NCI-H345 treated with DMSO at 0.1 percent for 48 hours (cell line): ENCODE measurements around the gene NUP214.
"Not testable (repeated sequence)": the region's sequence is repeated elsewhere in the genome, so short reads cannot be mapped to it uniquely, and the experiment has no call there.

ENCODE experiments used
- DNase-seq: peaks from one replicate; lab custom pipeline; 2025; ENCODE audit not compliant: unreplicated experiment; lab: John Stamatoyannopoulos, UW

NUP214 gene

GRCh38 chr9:131228988-131229387, 103.6 kb downstream of the NUP214 start:
- no peak for DNase-seq

GRCh38 chr9:131233556-131233955, 108.2 kb downstream of the NUP214 start:
- no peak for DNase-seq

GRCh38 chr9:131233995-131234394, 108.6 kb downstream of the NUP214 start:
- no peak for DNase-seq

- no peak for DNase-seq
Observed at GRCh38 chr9:131234799-131235479, 109.6 kb downstream of the NUP214 start.

- DNase-seq: no peak
Observed at GRCh38 chr9:131235480-131235851, 110.1 kb downstream of the NUP214 start.

- DNase-seq: no peak
Observed at GRCh38 chr9:131236161-131236560, 110.8 kb downstream of the NUP214 start.

GRCh38 chr9:131236761-131237160, 111.4 kb downstream of the NUP214 start:
- no peak for DNase-seq

GRCh38 chr9:131237291-131237690, 111.9 kb downstream of the NUP214 start:
- DNase-seq: no peak

GRCh38 chr9:131237931-131238401, 112.6 kb downstream of the NUP214 start:
- DNase-seq: no peak

- no peak for DNase-seq
Observed at GRCh38 chr9:131238402-131239021, 113.1 kb downstream of the NUP214 start.

GRCh38 chr9:131239161-131239975, 114.0 kb downstream of the NUP214 start:
- DNase-seq: no peak

GRCh38 chr9:131240047-131240921, 114.9 kb downstream of the NUP214 start:
- no peak for DNase-seq

- DNase-seq: not testable (repeated sequence)
Observed at GRCh38 chr9:131244331-131244730, 118.9 kb downstream of the NUP214 start.

- no peak for DNase-seq
Observed at GRCh38 chr9:131246618-131247017, 121.2 kb downstream of the NUP214 start.

- no peak for DNase-seq
Observed at GRCh38 chr9:131252120-131252519, 126.7 kb downstream of the NUP214 start.

- no peak for DNase-seq
Observed at GRCh38 chr9:131253891-131254491, 128.6 kb downstream of the NUP214 start.

- DNase-seq: no peak
Observed at GRCh38 chr9:131254626-131255025, 129.2 kb downstream of the NUP214 start.

- no peak for DNase-seq
Observed at GRCh38 chr9:131255676-131256197, 130.4 kb downstream of the NUP214 start.

GRCh38 chr9:131257266-131258025, 132.1 kb downstream of the NUP214 start:
- DNase-seq: no peak

GRCh38 chr9:131258186-131258585, 132.8 kb downstream of the NUP214 start:
- no peak for DNase-seq
